ENCODE measurements around the gene TREX2.

The TREX2 gene

GRCh38 chrX:153445856-153446635, at the start of gene TREX2:
TSS of gene TREX2 (minus strand) at chrX:153446056. CDS start at chrX:153445430, 626 bp downstream.
- DNase-seq (ENCODE audit: low read depth): no peak

DNA sequence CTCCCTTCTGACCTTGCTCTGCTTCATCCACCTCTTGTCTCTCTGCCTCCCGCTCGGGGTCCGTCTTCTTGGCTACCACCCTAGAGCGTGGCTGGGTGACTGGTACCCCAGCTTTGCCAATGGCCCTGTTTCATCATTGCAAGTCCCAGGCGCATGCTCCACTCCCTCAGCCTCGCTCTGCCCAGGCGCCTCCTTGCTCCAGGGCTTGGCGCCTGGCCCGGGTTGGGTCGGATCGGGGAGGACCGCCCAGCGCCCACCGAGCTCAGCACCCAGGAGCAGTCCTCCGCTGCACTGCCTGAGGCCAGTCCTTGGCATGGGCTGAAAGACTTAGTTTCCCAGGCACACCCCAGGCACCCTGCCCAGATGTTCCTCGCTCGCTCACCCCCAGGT, 49.5 kb upstream of the TREX2 start:
- DNase-seq (ENCODE audit: low read depth): no peak

DNA sequence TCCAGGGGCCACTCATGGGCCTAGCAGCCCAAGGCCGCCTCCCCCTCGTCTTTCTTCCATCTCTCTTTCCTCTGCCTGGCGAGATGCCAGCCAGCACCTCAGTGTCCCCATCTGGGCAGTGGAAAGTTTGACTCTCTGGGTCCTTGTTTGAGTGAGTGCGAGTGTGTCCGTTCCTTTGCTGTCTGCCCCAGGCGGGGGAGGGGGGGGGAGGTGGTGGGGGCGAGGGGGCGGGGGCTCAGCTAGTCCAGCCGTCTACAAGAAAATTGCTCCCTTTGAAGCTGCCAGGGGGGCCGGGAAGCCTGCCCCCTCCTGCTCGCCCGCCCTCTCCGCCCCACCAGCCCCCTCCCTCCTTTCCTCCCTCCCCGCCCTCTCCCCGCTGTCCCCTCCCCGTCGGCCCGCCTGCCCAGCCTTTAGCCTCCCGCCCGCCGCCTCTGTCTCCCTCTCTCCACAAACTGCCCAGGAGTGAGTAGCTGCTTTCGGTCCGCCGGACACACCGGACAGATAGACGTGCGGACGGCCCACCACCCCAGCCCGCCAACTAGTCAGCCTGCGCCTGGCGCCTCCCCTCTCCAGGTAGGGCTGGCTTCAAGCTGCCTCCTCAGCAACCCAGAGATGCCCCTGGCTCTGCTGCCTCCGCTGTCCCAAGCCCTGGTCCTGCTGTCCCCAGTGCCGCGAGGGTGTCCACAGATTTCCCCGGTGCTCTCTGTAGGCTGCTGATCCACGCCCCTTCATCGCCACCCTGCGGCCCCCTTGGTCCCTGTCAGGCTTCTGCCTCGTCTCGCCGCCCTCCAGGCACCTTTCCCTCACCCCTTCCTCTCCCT, 48.9 kb upstream of the TREX2 start, which contains the start of gene BGN:
Gene BGN (plus strand): TSS at position 440 of the 821 bp plus-strand sequence. CDS start 9,652 bp downstream, outside the sequence.
- DNase-seq (ENCODE audit: low read depth): no peak

GRCh38 chrX:153494061-153494460, 48.2 kb upstream of the TREX2 start:
- DNase-seq (ENCODE audit: low read depth): no peak

DNA sequence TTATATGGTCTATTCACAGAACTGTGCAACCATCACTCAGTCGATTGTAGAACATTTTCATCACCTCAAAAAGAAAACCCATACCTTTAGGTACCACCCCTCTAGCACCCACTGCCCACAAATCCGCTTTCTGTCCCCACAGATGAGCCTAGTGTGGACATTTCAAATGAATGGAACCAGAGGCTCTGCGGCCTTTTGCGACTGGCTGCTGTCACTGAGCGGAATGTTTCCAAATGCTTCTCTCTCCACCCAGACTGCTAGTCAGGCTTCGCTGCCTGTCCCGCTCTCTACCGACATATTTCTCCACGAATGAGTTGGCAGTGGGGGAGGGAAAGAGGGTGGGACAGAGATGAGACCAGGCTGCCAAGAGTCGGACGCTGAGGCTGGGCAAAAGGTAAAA, 47.2 kb upstream of the TREX2 start:
- no peak for DNase-seq (ENCODE audit: low read depth)

- DNase-seq (ENCODE audit: low read depth): no peak
These were observed 46.7 kb upstream of the TREX2 start for GRCh38 chrX:153492543-153492942.

DNA sequence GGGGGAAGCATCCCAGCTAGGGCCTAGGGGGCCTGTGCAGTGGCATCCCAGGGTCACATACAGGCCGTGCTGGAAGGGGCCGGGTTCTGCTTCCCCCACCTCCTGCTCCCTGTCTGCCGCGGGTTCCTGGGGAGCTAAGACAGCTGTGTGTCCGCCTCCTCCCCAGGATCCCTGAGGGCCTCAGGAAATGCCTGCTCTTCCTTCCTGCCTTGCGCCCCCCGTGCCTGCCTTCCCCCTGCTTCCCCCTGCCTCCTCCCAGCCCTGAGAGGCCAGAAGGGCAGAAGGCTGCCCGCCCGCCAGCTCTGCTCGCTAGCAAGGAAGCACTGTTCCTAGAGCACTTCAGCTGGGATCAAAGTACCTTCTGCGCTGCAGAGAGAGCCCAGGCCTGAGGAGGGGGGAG, 46.1 kb upstream of the TREX2 start:
- no peak for DNase-seq (ENCODE audit: low read depth)

GRCh38 chrX:153491351-153491914, 45.6 kb upstream of the TREX2 start:
- no peak for DNase-seq (ENCODE audit: low read depth)

GRCh38 chrX:153490217-153490930, 44.5 kb upstream of the TREX2 start:
- no peak for DNase-seq (ENCODE audit: low read depth)

GRCh38 chrX:153488231-153488914, 42.5 kb upstream of the TREX2 start:
- no peak for DNase-seq (ENCODE audit: low read depth)

DNA sequence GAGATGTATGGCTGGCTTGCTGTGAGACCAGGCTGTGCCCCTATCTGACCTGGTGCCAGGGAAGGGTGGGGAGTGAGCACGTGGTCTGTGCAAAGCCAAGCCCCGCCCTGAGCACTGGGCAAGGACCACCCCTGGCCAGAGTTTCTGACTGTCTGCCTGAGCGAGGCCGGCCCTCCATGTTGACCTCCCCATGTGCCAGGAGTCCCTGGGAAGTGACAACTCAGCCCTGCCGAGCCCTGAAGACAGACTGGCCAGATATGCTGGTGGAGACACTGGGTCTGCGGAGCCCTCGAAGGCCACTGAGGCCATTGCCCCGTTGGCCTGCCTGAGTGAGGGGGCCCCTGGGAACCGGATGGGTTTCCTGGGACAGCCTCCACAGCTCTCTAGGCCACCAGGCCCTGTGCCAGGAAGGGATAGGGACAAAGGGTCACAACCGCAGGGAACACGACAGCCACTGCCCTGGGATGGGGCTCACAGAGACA, 41.8 kb upstream of the TREX2 start:
- DNase-seq (ENCODE audit: low read depth): no peak

GRCh38 chrX:153486171-153486570, 40.3 kb upstream of the TREX2 start:
- no peak for DNase-seq (ENCODE audit: low read depth)

- no peak for DNase-seq (ENCODE audit: low read depth)
These were observed 39.7 kb upstream of the TREX2 start for GRCh38 chrX:153485396-153486080.

GRCh38 chrX:153482376-153483015, 36.6 kb upstream of the TREX2 start:
- no peak for DNase-seq (ENCODE audit: low read depth)

DNA sequence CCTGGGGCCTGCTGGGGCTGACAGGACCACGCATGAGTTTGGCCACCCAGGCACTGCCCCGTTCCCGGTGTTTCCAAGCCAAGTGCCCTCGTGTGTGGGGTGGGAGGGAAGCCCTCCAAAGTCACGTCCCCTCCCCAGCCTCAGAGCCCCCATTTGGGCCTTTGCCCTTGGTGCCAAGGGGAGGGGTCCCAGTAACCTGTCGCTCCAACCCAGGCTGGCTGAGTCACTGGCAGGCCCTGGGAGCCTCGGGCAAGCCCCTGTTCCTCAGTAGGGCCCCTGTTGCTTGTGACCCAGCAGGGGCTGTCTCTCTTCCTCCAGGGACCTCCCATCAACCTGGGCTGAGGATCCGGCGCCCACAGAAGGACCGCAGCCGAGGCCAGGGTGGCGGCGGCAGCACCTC, 35.2 kb upstream of the TREX2 start:
- DNase-seq (ENCODE audit: low read depth): no peak

DNA sequence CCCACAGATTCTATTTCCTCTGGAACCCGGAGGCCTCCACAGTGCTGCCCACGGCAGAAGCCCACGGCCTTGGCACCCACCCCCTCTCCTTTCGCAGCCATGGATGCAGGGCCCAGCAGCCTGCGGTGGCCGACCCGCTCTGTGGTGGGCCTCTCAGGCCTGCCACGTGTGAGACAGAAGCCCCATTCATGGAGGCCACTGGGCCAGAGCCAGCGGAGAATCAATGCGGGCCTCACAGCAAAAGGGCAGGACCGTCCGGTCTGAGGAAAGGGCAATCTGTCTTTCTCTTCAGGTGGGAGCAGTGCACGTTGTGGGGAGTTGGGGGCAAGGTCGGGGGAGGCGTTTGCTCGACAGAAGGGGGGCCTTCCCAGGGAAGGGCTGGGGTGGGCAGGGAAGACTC, 32.9 kb upstream of the TREX2 start:
- DNase-seq (ENCODE audit: low read depth): no peak

GRCh38 chrX:153477901-153478300, 32.0 kb upstream of the TREX2 start:
- DNase-seq (ENCODE audit: low read depth): no peak

DNA sequence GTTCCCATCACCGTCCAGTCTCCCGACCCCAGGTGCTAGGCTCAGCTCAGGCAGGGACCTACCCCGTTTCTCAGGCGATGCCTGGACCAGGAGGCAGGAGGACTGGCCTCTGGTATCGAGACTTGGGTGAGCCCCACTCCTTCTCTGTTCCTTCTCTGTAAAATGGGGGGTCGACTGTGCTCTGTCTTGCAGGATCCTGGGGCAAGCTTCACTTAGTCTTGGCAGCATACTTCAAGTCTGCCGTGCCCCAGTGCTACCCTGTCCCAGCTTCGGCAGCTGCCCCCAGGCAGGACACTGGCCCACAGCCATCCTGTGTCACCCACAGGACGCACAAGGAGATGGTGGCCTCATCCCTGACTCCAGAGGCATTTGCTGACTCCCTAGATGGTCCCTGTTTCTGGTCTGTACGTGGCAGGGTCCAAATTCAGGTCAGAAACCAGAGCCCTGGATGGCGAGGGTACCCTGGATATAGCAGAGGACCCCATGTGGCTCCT, 31.6 kb upstream of the TREX2 start:
- DNase-seq (ENCODE audit: low read depth): no peak

DNA sequence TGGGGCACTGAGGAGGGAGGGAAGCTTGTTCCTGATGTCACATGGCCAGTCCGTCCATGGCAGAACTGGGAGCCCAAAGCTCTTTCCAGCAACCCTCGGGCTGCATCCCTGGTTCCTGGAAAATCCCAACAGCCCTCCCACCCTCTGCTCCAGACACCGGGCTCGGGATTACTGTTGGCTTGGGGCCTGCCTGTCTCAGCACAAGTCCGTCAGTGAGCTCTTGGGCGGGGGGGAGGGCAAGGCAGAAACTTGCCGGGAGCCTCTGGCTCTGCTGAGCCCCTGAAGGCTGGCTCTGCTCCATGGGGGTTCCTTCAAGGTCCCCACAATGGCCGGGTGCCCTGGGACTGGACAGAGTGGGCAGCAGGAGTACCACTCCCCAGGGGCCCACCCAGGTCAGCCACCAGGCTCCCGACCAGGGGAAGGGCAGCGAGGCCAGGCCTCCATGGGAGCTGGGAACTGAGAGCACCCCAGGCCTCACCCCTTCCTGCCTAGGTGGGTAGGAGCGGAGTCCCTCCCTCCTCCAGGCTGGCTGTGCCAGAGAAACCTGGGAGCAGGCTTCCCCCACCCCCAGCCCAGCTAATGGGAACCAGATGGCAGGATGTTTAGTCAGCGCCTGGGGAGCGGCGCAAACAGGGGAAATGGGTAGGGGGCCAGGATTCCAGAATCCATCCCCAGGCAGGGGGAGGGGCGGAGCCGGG, 31.0 kb upstream of the TREX2 start:
- no peak for DNase-seq (ENCODE audit: low read depth)

Measured in activated T-helper 1 cell treated with Interleukin-2 at 50 U/mL for 16 hours (primary cell).